HL-60 (cell line): Measurements from ENCODE around the gene C13orf42.

ENCODE experiments used
- CTCF ChIP-seq: IDR thresholded peaks from one replicate; pipeline ENCODE4 v1.5.1; 2011; ENCODE audit warnings: low read length, control low read depth, inconsistent platforms; ENCODE audit not compliant: insufficient read depth
- GABPA ChIP-seq: IDR thresholded peaks from 2 replicates; pipeline ENCODE4 v1.6.1; 2012; ENCODE audit warnings: low read depth
- POLR2AphosphoS5 ChIP-seq: IDR thresholded peaks from 2 replicates; pipeline ENCODE4 v1.6.1; 2012; ENCODE audit warnings: low read depth
- REST ChIP-seq: IDR thresholded peaks from 2 replicates; pipeline ENCODE4 v1.6.1; 2012; ENCODE audit warnings: low read depth; ENCODE audit not compliant: insufficient replicate concordance

DNA sequence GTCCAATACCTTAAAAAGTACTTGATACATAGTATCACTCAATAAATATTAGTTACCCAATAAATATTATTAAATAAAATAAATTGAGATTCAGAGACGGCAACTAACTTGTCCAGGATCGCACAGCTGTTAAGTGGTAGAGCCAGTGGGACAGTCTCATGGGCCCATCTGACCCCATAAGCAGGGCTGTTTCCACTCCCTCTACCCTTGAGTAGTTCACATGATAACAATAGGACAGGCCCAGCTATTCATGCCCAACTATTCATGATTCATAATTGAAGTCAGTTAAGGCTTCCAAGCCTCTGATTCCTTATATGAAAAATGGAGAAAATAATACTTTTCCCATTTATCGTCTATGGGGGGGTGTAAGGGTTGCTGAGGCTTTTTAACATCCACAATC is 78.2 kb downstream of the C13orf42 start:
- TF ChIP-seq CTCF (no peak), REST (no peak), POLR2AphosphoS5 (no peak), GABPA (no peak)
